GM23338 (cell line): ENCODE results near the gene RFX4.

Source experiments
- EZH2 ChIP-seq: fragments of 200-600 bp; sonication (generic); IDR thresholded peaks from one replicate; pipeline ENCODE4 v1.8.0; 2017; ENCODE audit warnings: antibody characterized with exemption, mild to moderate bottlenecking, low read depth; ENCODE audit not compliant: unreplicated experiment
- POLR2AphosphoS5 ChIP-seq: IDR thresholded peaks from 2 replicates; pipeline ENCODE4 v1.6.1; 2016; ENCODE audit warnings: antibody characterized with exemption, low read depth
- ZNF331 ChIP-seq: fragments of 250-450 bp; sonication (Bioruptor Pico); IDR thresholded peaks from 2 replicates; pipeline ENCODE4 v1.5.0; 2020; ENCODE audit warnings: low read depth, mild to moderate bottlenecking, moderate library complexity
- TF ChIP-seq, protein P1 (sequence below), 2 experiments: fragments of 200-600 bp in 1 of 2; sonication (generic) in 1 of 2; conservative IDR thresholded peaks; 2 replicates each; pipeline versions ENCODE4 v1.5.1 to v1.6.1; 2016 to 2017; ENCODE audit warnings: antibody characterized with exemption in 2 of 2, low read depth in 2 of 2, mild to moderate bottlenecking in 2 of 2, moderate library complexity in 1 of 2
- TF ChIP-seq, protein P2 (sequence below): IDR thresholded peaks from 2 replicates; pipeline ENCODE4 v1.6.1; 2016; ENCODE audit warnings: antibody characterized with exemption
- TF ChIP-seq, protein P3 (sequence below): IDR thresholded peaks from one replicate; pipeline ENCODE4 v1.6.1; 2018; ENCODE audit warnings: antibody characterized with exemption; ENCODE audit not compliant: unreplicated experiment

DNA sequence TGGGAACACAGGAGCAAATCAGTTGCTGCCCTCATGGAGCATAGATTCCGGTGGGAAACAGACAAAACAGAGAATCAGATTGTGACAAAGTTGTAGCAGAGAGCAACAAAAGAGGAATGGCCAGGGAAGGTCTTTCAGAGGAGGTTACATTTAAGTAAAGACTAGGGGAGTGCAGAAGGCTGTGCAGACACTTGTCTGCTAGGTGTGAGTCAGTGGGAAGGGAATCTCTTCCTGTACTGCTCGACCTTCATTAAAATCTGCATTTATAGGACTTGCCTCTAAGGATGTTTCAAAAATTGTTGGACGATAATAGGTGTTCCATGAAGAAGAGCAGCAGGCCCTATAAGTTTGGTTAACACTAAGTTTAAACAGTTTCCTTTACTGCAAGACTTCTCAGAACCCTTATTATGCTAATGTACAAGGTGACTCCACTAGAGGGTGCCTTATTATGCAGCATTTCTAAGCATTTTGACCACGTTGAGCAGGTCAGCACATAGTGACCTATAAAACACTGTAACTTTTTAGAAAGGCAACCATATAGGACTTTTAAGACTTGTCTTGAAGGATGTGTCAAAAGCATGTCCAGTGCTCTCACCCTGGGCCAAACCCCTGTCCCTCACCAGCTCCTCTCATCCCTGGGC is 99.9 kb downstream of the RFX4 start:
- TF ChIP-seq, protein P1, sequence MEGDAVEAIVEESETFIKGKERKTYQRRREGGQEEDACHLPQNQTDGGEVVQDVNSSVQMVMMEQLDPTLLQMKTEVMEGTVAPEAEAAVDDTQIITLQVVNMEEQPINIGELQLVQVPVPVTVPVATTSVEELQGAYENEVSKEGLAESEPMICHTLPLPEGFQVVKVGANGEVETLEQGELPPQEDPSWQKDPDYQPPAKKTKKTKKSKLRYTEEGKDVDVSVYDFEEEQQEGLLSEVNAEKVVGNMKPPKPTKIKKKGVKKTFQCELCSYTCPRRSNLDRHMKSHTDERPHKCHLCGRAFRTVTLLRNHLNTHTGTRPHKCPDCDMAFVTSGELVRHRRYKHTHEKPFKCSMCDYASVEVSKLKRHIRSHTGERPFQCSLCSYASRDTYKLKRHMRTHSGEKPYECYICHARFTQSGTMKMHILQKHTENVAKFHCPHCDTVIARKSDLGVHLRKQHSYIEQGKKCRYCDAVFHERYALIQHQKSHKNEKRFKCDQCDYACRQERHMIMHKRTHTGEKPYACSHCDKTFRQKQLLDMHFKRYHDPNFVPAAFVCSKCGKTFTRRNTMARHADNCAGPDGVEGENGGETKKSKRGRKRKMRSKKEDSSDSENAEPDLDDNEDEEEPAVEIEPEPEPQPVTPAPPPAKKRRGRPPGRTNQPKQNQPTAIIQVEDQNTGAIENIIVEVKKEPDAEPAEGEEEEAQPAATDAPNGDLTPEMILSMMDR (conservative IDR thresholded peaks at IDR 0.05; ENCODE audit: low read depth in 2 of 2), result peak in 1 of 2 experiments; percentile 20; a peak in 2 of 4 replicates
- TF ChIP-seq EZH2 (no peak), POLR2AphosphoS5 (no peak), ZNF331 (no peak)
- TF ChIP-seq, protein P2, sequence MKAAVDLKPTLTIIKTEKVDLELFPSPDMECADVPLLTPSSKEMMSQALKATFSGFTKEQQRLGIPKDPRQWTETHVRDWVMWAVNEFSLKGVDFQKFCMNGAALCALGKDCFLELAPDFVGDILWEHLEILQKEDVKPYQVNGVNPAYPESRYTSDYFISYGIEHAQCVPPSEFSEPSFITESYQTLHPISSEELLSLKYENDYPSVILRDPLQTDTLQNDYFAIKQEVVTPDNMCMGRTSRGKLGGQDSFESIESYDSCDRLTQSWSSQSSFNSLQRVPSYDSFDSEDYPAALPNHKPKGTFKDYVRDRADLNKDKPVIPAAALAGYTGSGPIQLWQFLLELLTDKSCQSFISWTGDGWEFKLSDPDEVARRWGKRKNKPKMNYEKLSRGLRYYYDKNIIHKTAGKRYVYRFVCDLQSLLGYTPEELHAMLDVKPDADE, result no peak
- TF ChIP-seq, protein P3, sequence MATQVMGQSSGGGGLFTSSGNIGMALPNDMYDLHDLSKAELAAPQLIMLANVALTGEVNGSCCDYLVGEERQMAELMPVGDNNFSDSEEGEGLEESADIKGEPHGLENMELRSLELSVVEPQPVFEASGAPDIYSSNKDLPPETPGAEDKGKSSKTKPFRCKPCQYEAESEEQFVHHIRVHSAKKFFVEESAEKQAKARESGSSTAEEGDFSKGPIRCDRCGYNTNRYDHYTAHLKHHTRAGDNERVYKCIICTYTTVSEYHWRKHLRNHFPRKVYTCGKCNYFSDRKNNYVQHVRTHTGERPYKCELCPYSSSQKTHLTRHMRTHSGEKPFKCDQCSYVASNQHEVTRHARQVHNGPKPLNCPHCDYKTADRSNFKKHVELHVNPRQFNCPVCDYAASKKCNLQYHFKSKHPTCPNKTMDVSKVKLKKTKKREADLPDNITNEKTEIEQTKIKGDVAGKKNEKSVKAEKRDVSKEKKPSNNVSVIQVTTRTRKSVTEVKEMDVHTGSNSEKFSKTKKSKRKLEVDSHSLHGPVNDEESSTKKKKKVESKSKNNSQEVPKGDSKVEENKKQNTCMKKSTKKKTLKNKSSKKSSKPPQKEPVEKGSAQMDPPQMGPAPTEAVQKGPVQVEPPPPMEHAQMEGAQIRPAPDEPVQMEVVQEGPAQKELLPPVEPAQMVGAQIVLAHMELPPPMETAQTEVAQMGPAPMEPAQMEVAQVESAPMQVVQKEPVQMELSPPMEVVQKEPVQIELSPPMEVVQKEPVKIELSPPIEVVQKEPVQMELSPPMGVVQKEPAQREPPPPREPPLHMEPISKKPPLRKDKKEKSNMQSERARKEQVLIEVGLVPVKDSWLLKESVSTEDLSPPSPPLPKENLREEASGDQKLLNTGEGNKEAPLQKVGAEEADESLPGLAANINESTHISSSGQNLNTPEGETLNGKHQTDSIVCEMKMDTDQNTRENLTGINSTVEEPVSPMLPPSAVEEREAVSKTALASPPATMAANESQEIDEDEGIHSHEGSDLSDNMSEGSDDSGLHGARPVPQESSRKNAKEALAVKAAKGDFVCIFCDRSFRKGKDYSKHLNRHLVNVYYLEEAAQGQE, result no peak
